IPS-20b (cell line): ENCODE results near the gene ZNF135.

Experiments used
- H3K27ac ChIP-seq: one replicate; pipeline ENCODE4 v1.5.1; 2013; ENCODE audit warnings: low read length
- H3K27me3 ChIP-seq: 2 replicates; pipeline ENCODE4 v1.6.1; 2013; ENCODE audit warnings: mild to moderate bottlenecking, low read length, inconsistent platforms; ENCODE audit not compliant: insufficient read depth
- H3K36me3 ChIP-seq: 2 replicates; pipeline ENCODE4 v1.6.1; 2013; ENCODE audit warnings: low read depth, mild to moderate bottlenecking, inconsistent platforms, low read length, moderate library complexity; ENCODE audit not compliant: insufficient read depth
- H3K4me1 ChIP-seq: 2 replicates; pipeline ENCODE4 v1.6.1; 2013; ENCODE audit warnings: mild to moderate bottlenecking, control low read depth, inconsistent platforms, low read length, moderate library complexity; ENCODE audit not compliant: insufficient read depth
- H3K4me3 ChIP-seq: 2 replicates; pipeline ENCODE4 v1.5.1; 2013; ENCODE audit warnings: mild to moderate bottlenecking, low read length, inconsistent platforms
- H3K9ac ChIP-seq: 2 replicates; pipeline ENCODE4 v1.6.1; 2013; ENCODE audit warnings: low read depth, mild to moderate bottlenecking, inconsistent platforms, low read length, moderate library complexity
- H3K9me3 ChIP-seq: 2 replicates; pipeline ENCODE4 v1.6.1; 2013; ENCODE audit warnings: mild to moderate bottlenecking, low read depth, low read length, inconsistent platforms; ENCODE audit not compliant: insufficient read depth

ZNF135 gene

GRCh38 chr19:58059003-58059670, at the start of gene ZNF135:
Gene ZNF135 (plus strand): TSS chr19:58059282. CDS start chr19:58060003, 721 bp downstream.
- Histone ChIP-seq H3K4me3 (peak within 1 kb of the TSS; percentile 57; the same call in 1 of the 2 replicates), H3K27ac (no peak within 1 kb of the TSS), H3K9ac (no peak within 1 kb of the TSS; the same call in 1 of the 2 replicates), H3K4me1 (no peaks in the 10 kb centered on the region), H3K36me3 (no peaks in the 10 kb centered on the region), H3K27me3 (no peaks in the 10 kb centered on the region), H3K9me3 (peaks cover 71% of the 10 kb centered on the region)

GRCh38 chr19:58009301-58009665, 49.8 kb upstream of the ZNF135 start:
- no peak overlapping the region for H3K9ac ChIP-seq

GRCh38 chr19:58009666-58010301, 49.3 kb upstream of the ZNF135 start:
- Histone ChIP-seq H3K27ac (no peak overlapping the region), H3K27me3 (no peaks in the 10 kb centered on the region), H3K9ac (no peak overlapping the region), H3K9me3 (peaks cover 86% of the 10 kb centered on the region), H3K36me3 (peaks cover 28% of the 10 kb centered on the region), H3K4me3 (no peak overlapping the region), H3K4me1 (no peaks in the 10 kb centered on the region)

More at GRCh38 chr19:58009301-58009665, 49.8 kb upstream of the ZNF135 start:
- Histone ChIP-seq H3K27me3 (no peaks in the 10 kb centered on the region), H3K4me3 (no peak overlapping the region), H3K9me3 (peaks cover 89% of the 10 kb centered on the region), H3K36me3 (peaks cover 33% of the 10 kb centered on the region), H3K27ac (no peak overlapping the region), H3K4me1 (no peaks in the 10 kb centered on the region)

GRCh38 chr19:58010507-58010906, 48.6 kb upstream of the ZNF135 start:
- H3K4me3 ChIP-seq = no peak overlapping the region
- peaks cover 21% of the 10 kb centered on the region for H3K36me3 ChIP-seq

GRCh38 chr19:58014141-58014540, 44.9 kb upstream of the ZNF135 start:
- Histone ChIP-seq H3K9me3 (peaks cover 74% of the 10 kb centered on the region), H3K36me3 (no peaks in the 10 kb centered on the region), H3K27ac (no peak overlapping the region), H3K4me1 (no peaks in the 10 kb centered on the region), H3K27me3 (no peaks in the 10 kb centered on the region), H3K4me3 (no peak overlapping the region), H3K9ac (no peak overlapping the region)

More at GRCh38 chr19:58010507-58010906, 48.6 kb upstream of the ZNF135 start:
- H3K9ac ChIP-seq = no peak overlapping the region
- no peaks in the 10 kb centered on the region for H3K4me1 ChIP-seq
- H3K27me3 ChIP-seq = no peaks in the 10 kb centered on the region
- no peak overlapping the region for H3K27ac ChIP-seq
- H3K9me3 ChIP-seq = peaks cover 78% of the 10 kb centered on the region

- no peak overlapping the region for H3K4me3 ChIP-seq
- no peaks in the 10 kb centered on the region for H3K36me3 ChIP-seq
- H3K27ac ChIP-seq = no peak overlapping the region
- H3K4me1 ChIP-seq = no peaks in the 10 kb centered on the region
- peaks cover 81% of the 10 kb centered on the region for H3K9me3 ChIP-seq
- H3K9ac ChIP-seq = no peak overlapping the region
- H3K27me3 ChIP-seq = no peaks in the 10 kb centered on the region
Measured at GRCh38 chr19:58020129-58020528, 39.0 kb upstream of the ZNF135 start.

- no peak overlapping the region for H3K9ac ChIP-seq
- no peaks in the 10 kb centered on the region for H3K4me1 ChIP-seq
- H3K9me3 ChIP-seq = peaks cover 89% of the 10 kb centered on the region
- H3K4me3 ChIP-seq = no peak overlapping the region
- H3K27me3 ChIP-seq = no peaks in the 10 kb centered on the region
- H3K36me3 ChIP-seq = no peaks in the 10 kb centered on the region
- no peak overlapping the region for H3K27ac ChIP-seq
Measured at GRCh38 chr19:58021541-58022282, 37.4 kb upstream of the ZNF135 start.

- H3K4me1 ChIP-seq = no peaks in the 10 kb centered on the region
- H3K9ac ChIP-seq = no peak overlapping the region
- H3K9me3 ChIP-seq = peaks cover 87% of the 10 kb centered on the region
- no peak overlapping the region for H3K4me3 ChIP-seq
- no peaks in the 10 kb centered on the region for H3K27me3 ChIP-seq
- H3K27ac ChIP-seq = no peak overlapping the region
- no peaks in the 10 kb centered on the region for H3K36me3 ChIP-seq
Measured at GRCh38 chr19:58022283-58022660, 36.8 kb upstream of the ZNF135 start.

GRCh38 chr19:58024661-58025060, 34.4 kb upstream of the ZNF135 start:
- H3K4me3 ChIP-seq = no peak overlapping the region
- no peaks in the 10 kb centered on the region for H3K27me3 ChIP-seq
- no peak overlapping the region for H3K27ac ChIP-seq
- no peak overlapping the region for H3K9ac ChIP-seq
- H3K9me3 ChIP-seq = peaks cover 87% of the 10 kb centered on the region
- no peaks in the 10 kb centered on the region for H3K36me3 ChIP-seq
- no peaks in the 10 kb centered on the region for H3K4me1 ChIP-seq

GRCh38 chr19:58033741-58034476, 25.2 kb upstream of the ZNF135 start, which contains the start of gene ZSCAN1:
Gene ZSCAN1 (plus strand): TSS chr19:58034025. CDS start chr19:58037837, 3,812 bp downstream.
- no peaks in the 10 kb centered on the region for H3K27me3 ChIP-seq
- no peak within 1 kb of the TSS for H3K4me3 ChIP-seq
- no peaks in the 10 kb centered on the region for H3K4me1 ChIP-seq
- no peaks in the 10 kb centered on the region for H3K36me3 ChIP-seq
- H3K27ac ChIP-seq = no peak within 1 kb of the TSS
- no peak within 1 kb of the TSS for H3K9ac ChIP-seq
- H3K9me3 ChIP-seq = peaks cover 68% of the 10 kb centered on the region

- Histone ChIP-seq H3K27ac (no peak overlapping the region), H3K27me3 (no peaks in the 10 kb centered on the region), H3K9ac (no peak overlapping the region)
Measured at GRCh38 chr19:58034477-58034793, 24.6 kb upstream of the ZNF135 start.

More at GRCh38 chr19:58034477-58034793, 24.6 kb upstream of the ZNF135 start:
- no peaks in the 10 kb centered on the region for H3K36me3 ChIP-seq
- H3K4me3 ChIP-seq = no peak overlapping the region
- H3K4me1 ChIP-seq = no peaks in the 10 kb centered on the region
- peaks cover 66% of the 10 kb centered on the region for H3K9me3 ChIP-seq
